Measurements from ENCODE around the gene CRABP2.

- TF ChIP-seq POLR2A (IDR thresholded peaks at IDR 0.05) (peak in 1 of 2 donors; percentile 22), CTCF (IDR thresholded peaks at IDR 0.05) (no peak)
Measured at GRCh38 chr1:156706657-156707416, 1.5 kb upstream of the CRABP2 start.

Measured in adrenal gland (tissue), 5 donors.